GM12872 (cell line): ENCODE data around the gene CD3E.

Experiments
- CTCF ChIP-seq: IDR thresholded peaks from 3 replicates; pipeline ENCODE4 v1.5.1; 2011; ENCODE audit warnings: low read depth, mild to moderate bottlenecking, low read length, moderate library complexity; ENCODE audit not compliant: insufficient read depth

CD3E gene

DNA sequence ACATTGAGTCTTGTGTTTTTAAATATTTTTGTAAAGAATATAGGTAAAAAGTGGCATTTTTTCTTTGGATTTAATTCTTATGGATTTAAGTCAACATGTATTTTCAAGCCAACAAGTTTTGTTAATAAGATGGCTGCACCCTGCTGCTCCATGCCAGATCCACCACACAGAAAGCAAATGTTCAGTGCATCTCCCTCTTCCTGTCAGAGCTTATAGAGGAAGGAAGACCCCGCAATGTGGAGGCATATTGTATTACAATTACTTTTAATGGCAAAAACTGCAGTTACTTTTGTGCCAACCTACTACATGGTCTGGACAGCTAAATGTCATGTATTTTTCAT, 333 bp upstream of the CD3E start:
- no peak for TF ChIP-seq CTCF

- TF ChIP-seq CTCF = no peak
Observed at GRCh38 chr11:118305726-118306125, 1.2 kb downstream of the CD3E start.

- no peak for TF ChIP-seq CTCF
Observed at GRCh38 chr11:118306556-118306955, 2.0 kb downstream of the CD3E start.

GRCh38 chr11:118310271-118310670, 5.7 kb downstream of the CD3E start:
- TF ChIP-seq CTCF = no peak

DNA sequence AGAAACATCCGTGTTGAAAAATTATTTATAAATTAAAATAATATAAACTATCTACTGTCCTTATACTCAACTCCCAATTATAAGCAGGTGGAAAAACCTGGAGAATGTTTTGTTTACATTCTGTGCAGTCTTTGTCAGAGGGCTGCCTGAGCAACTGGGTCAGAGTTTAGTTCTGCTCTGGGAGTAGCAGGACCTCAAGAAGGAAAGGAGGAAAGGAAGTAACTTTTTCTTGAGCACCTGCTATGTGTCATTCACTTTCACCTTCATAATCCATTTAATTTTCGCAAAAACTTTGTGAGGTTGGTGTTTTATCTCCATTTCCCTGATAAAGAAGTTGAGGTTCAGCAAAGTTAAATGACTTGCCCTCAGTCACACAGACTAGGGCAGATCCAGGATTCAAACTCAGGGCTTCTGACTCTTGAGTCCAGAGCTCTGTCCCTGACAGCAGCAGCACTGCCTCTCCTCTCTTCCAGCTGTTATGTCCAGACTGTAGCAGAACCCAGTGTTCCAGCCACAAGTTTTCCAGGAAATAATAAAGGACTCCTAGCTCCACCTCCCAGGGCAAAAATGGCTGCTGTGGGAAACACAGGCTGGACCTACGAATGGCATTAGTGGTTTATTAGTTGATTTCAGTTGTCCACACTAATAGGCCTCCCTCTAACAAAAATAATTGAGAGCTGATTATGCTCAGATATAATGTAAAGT, 6.4 kb downstream of the CD3E start:
- no peak for TF ChIP-seq CTCF

DNA sequence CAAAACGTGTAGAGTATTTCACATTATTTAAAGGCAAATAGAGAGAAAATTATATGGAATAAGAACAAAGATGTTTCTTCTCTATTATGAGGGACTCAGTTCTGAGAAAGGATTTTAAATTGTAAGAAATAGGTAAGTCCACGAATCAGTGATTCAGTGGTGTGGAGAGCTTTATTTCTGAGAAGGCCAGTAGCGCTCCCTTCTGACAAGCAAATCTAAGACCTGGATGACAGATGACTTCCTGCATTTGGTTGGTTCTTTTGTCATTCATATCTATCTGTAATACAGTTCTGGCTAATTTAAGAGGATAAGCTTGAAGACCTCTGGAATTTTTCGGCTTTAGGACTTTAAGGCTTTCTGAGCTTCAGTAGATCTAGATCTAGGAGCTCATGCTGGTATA, 7.0 kb downstream of the CD3E start:
- no peak for TF ChIP-seq CTCF

- TF ChIP-seq CTCF = no peak
Observed at GRCh38 chr11:118312328-118312727, 7.8 kb downstream of the CD3E start.
